Left ventricle myocardium inferior (tissue), 1 donor: ENCODE measurements around the gene PTPRR. TPM values are rescaled to one million over a fixed set of nuclear protein-coding genes. Genes with fewer than 3 reads are reported as not detected.
A peak's percentile ranks its signal among the peaks of the same experiment; 100 is the strongest.

Experiments
- DNase-seq: peaks from one replicate; pipeline ENCODE4 v3.0.0-alpha.2; 2020
- H3K27ac ChIP-seq: fragments of 200-600 bp; replicated peaks from 2 replicates; pipeline ENCODE4 v1.8.0; 2021
- H3K27me3 ChIP-seq: fragments of 200-600 bp; 2 replicates; pipeline ENCODE4 v1.8.0; 2021; ENCODE audit warnings: low read depth
- H3K36me3 ChIP-seq: fragments of 200-600 bp; 2 replicates; pipeline ENCODE4 v1.8.0; 2021
- H3K4me1 ChIP-seq: fragments of 200-600 bp; 2 replicates; pipeline ENCODE4 v1.8.0; 2021
- H3K4me3 ChIP-seq: fragments of 200-600 bp; 2 replicates; pipeline ENCODE4 v1.8.0; 2021; ENCODE audit warnings: mild to moderate bottlenecking, moderate library complexity
- H3K9me3 ChIP-seq: fragments of 200-600 bp; replicated peaks from 2 replicates; pipeline ENCODE4 v1.8.0; 2021
- CTCF ChIP-seq: fragments of 200-600 bp; IDR thresholded peaks from 2 replicates; pipeline ENCODE4 v1.8.0; 2021; ENCODE audit warnings: antibody characterized with exemption, mild to moderate bottlenecking, borderline replicate concordance
- intact Hi-C: fragments of 100-400 bp; cut with micrococcal nuclease; formaldehyde crosslinking; loops from one replicate; pipeline ENCODE4 v1.11.0; 2022
- total RNA-seq: library from RNA; stranded (reverse); fragmentation: NEBNext Ultra II Directional; extraction: Animal tissue kit (Norgen Biotek cat#: 25700); gene quantifications from one replicate; pipeline ENCODE4 v1.2.1, GENCODE V29; 2021
- donor health status: DM: no; HTN: yes; CAD: no; lungs with severe emphysema.

Gene PTPRR
- total RNA-seq, 1 donor from 2014 or later, result 1.3 TPM

GRCh38 chr12:70709022-70709421, 211.5 kb downstream of the PTPRR start:
- Histone ChIP-seq H3K36me3 (no peaks in the 10 kb centered on the region), H3K4me1 (no peaks in the 10 kb centered on the region), H3K9me3 (no peaks in the 10 kb centered on the region), H3K4me3 (no peak overlapping the region), H3K27me3 (no peaks in the 10 kb centered on the region), H3K27ac (no peak overlapping the region)
- no peak for DNase-seq
- TF ChIP-seq CTCF, result no peak
- intact Hi-C loops, result no loop called here

DNA sequence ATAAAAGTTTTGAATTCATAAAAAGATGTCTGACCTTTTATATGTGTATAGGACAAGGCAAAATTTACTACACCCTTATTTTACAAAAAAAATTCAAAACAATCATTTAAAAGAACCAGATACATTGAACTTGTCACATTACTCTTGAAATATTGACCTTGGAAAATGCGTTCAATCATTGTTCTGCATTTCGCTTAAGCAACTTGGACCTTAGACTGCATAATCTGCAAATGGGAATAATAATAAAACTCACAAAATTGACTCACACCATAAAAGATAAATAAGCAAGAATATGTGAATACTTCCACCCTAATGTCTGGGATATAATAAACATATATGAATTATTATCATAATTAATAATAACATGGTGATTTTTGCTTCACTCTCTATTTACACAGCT, 213.9 kb downstream of the PTPRR start:
- H3K36me3 ChIP-seq, result no peaks in the 10 kb centered on the region
- intact Hi-C loops, result no loop called here
- H3K4me1 ChIP-seq, result no peaks in the 10 kb centered on the region
- DNase-seq, result no peak
- H3K27ac ChIP-seq, result no peak overlapping the region
- TF ChIP-seq CTCF, result no peak
- H3K9me3 ChIP-seq, result no peaks in the 10 kb centered on the region
- H3K27me3 ChIP-seq, result no peaks in the 10 kb centered on the region
- H3K4me3 ChIP-seq, result no peak overlapping the region

DNA sequence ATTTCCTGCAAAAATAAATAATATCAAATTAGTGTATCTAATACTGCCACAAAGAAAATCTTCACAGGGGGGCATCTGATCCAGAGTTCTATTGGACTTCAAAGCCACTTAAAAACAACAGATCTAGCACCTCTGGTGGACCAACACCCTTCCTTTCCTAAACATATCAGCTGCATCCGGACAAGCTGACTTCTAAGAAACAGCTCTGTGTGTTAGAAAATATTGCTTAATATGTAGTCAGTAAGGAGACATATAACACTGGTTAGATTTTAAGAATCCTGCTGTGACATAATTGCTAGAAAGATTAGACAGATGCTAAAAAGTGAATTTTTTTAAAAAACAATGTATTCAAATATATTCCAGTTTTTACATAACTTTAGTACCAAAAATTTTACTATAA, 222.2 kb downstream of the PTPRR start:
- no peak for TF ChIP-seq CTCF
- H3K36me3 ChIP-seq, result no peaks in the 10 kb centered on the region
- H3K27ac ChIP-seq, result no peak overlapping the region
- DNase-seq, result no peak
- peaks cover 6% of the 10 kb centered on the region for H3K4me1 ChIP-seq
- no peak overlapping the region for H3K4me3 ChIP-seq
- intact Hi-C loops, result no loop called here
- no peaks in the 10 kb centered on the region for H3K9me3 ChIP-seq
- no peaks in the 10 kb centered on the region for H3K27me3 ChIP-seq

GRCh38 chr12:70695361-70696023, 225.0 kb downstream of the PTPRR start:
- no peak overlapping the region for H3K4me3 ChIP-seq
- intact Hi-C loops, result no loop called here
- peaks cover 19% of the 10 kb centered on the region for H3K4me1 ChIP-seq
- DNase-seq, result no peak
- H3K9me3 ChIP-seq, result no peaks in the 10 kb centered on the region
- no peak for TF ChIP-seq CTCF
- H3K36me3 ChIP-seq, result no peaks in the 10 kb centered on the region
- H3K27ac ChIP-seq, result no peak overlapping the region
- no peaks in the 10 kb centered on the region for H3K27me3 ChIP-seq

- Histone ChIP-seq H3K9me3 (no peaks in the 10 kb centered on the region), H3K27ac (peak overlapping the region; percentile 30), H3K4me1 (peaks cover 21% of the 10 kb centered on the region), H3K27me3 (no peaks in the 10 kb centered on the region), H3K36me3 (no peaks in the 10 kb centered on the region), H3K4me3 (no peak overlapping the region)
- TF ChIP-seq CTCF, result peak; percentile 59
- DNase-seq, result no peak
- intact Hi-C loops, result no loop called here
Observed at GRCh38 chr12:70692681-70693288, 227.8 kb downstream of the PTPRR start.
